Measurements from ENCODE around the gene CPOX.

- no peak for TF ChIP-seq POLR2A (IDR thresholded peaks at IDR 0.05)
- TF ChIP-seq EP300 (IDR thresholded peaks at IDR 0.05) = no peak
- TF ChIP-seq, protein P1, sequence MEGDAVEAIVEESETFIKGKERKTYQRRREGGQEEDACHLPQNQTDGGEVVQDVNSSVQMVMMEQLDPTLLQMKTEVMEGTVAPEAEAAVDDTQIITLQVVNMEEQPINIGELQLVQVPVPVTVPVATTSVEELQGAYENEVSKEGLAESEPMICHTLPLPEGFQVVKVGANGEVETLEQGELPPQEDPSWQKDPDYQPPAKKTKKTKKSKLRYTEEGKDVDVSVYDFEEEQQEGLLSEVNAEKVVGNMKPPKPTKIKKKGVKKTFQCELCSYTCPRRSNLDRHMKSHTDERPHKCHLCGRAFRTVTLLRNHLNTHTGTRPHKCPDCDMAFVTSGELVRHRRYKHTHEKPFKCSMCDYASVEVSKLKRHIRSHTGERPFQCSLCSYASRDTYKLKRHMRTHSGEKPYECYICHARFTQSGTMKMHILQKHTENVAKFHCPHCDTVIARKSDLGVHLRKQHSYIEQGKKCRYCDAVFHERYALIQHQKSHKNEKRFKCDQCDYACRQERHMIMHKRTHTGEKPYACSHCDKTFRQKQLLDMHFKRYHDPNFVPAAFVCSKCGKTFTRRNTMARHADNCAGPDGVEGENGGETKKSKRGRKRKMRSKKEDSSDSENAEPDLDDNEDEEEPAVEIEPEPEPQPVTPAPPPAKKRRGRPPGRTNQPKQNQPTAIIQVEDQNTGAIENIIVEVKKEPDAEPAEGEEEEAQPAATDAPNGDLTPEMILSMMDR (IDR thresholded peaks at IDR 0.05) = no peak
These were observed 35.9 kb downstream of the CPOX start for GRCh38 chr3:98557324-98558010.

Data from tibial nerve (tissue), 4 donors.